Kidney capillary endothelial cell (primary cell): ENCODE measurements around the gene SC5D.
A peak's percentile ranks its signal among the peaks of the same experiment; 100 is the strongest.

Experiments
- DNase-seq: peaks from one replicate; pipeline ENCODE4 v3.0.0-alpha.2; 2018; ENCODE audit warnings: low spot score

The SC5D gene

GRCh38 chr11:121291896-121292494, 576 bp upstream of the SC5D start:
- peak; percentile 3 for DNase-seq

- peak; percentile 30 for DNase-seq
These were observed 670 bp downstream of the SC5D start for GRCh38 chr11:121293288-121293594.

- no peak for DNase-seq
These were observed 2.9 kb downstream of the SC5D start for GRCh38 chr11:121295246-121296029.

- no peak for DNase-seq
These were observed 5.3 kb downstream of the SC5D start for GRCh38 chr11:121297872-121298271.

GRCh38 chr11:121298774-121299173, 6.2 kb downstream of the SC5D start:
- no peak for DNase-seq

GRCh38 chr11:121299417-121299816, 6.8 kb downstream of the SC5D start:
- no peak for DNase-seq

- no peak for DNase-seq
These were observed 7.9 kb downstream of the SC5D start for GRCh38 chr11:121300313-121300971.

- DNase-seq, result no peak
These were observed 8.6 kb downstream of the SC5D start for GRCh38 chr11:121300972-121301699.

- DNase-seq, result no peak
These were observed 12.2 kb downstream of the SC5D start for GRCh38 chr11:121304759-121305158.

- DNase-seq, result no peak
These were observed 16.2 kb downstream of the SC5D start for GRCh38 chr11:121308816-121309215.

GRCh38 chr11:121309688-121310087, 17.1 kb downstream of the SC5D start:
- DNase-seq, result no peak

GRCh38 chr11:121310908-121311307, 18.3 kb downstream of the SC5D start:
- DNase-seq, result no peak

GRCh38 chr11:121311373-121311772, 18.8 kb downstream of the SC5D start:
- DNase-seq, result no peak

- DNase-seq, result no peak
These were observed 19.9 kb downstream of the SC5D start for GRCh38 chr11:121312483-121312882.

- peak; percentile 44 for DNase-seq
These were observed 26.6 kb downstream of the SC5D start for GRCh38 chr11:121318848-121319834.

- no peak for DNase-seq
These were observed 29.2 kb downstream of the SC5D start for GRCh38 chr11:121321614-121322243.

GRCh38 chr11:121323046-121323607, 30.6 kb downstream of the SC5D start:
- peak; percentile 10 for DNase-seq

GRCh38 chr11:121326230-121326629, 33.7 kb downstream of the SC5D start:
- no peak for DNase-seq

GRCh38 chr11:121327553-121327952, 35.0 kb downstream of the SC5D start:
- no peak for DNase-seq

GRCh38 chr11:121328176-121328966, 35.8 kb downstream of the SC5D start:
- DNase-seq, result no peak
